Right lobe of liver (tissue), 6 donors: ENCODE results near the gene IQSEC1. TPM values are rescaled to one million over a fixed set of nuclear protein-coding genes. Genes with fewer than 3 reads are reported as not detected.

ENCODE experiments used
- ATAC-seq, 4 donors: fragments of 200-7000 bp; cut with Tn5 transposase; one replicate each; pipeline ENCODE4 v1.9.1; 2020; ENCODE audit warnings: mild to moderate bottlenecking in 4 of 4, moderate library complexity in 4 of 4
- DNase-seq, 3 donors: peaks; one replicate each; pipeline ENCODE4 v3.0.0-alpha.2; 2020
- H3K27ac ChIP-seq, 3 donors: fragments of 200-600 bp; one replicate each; pipeline ENCODE4 v1.8.0; 2022
- H3K27me3 ChIP-seq, 2 donors: fragments of 200-600 bp; one replicate each; pipeline ENCODE4 v1.8.0; 2022
- H3K36me3 ChIP-seq, 4 donors: fragments of 200-600 bp; sonication (generic) in 1 of 4; one replicate each; pipeline versions ENCODE4 v1.5.1 to v1.8.0; 2017 to 2022; ENCODE audit warnings: control low read depth in 1 of 4
- H3K4me1 ChIP-seq, 4 donors: fragments of 200-600 bp; sonication (generic) in 1 of 4; one replicate each; pipeline versions ENCODE4 v1.5.1 to v1.8.0; 2017 to 2022; ENCODE audit warnings: control low read depth in 1 of 4
- H3K4me3 ChIP-seq, 3 donors: fragments of 200-600 bp; one replicate each; pipeline ENCODE4 v1.8.0; 2022
- H3K9me3 ChIP-seq, 4 donors: fragments of 200-600 bp; sonication (generic) in 1 of 4; one replicate each; pipeline versions ENCODE4 v1.5.1 to v1.8.0; 2017 to 2022; ENCODE audit warnings: control low read depth in 1 of 4
- CTCF ChIP-seq, 4 donors: fragments of 200-600 bp in 3 of 4; fragments of 450-650 bp in 1 of 4; IDR thresholded peaks; one replicate each; pipeline versions ENCODE4 v1.5.1 to v1.8.0; 2016 to 2022; ENCODE audit warnings: antibody characterized with exemption in 4 of 4, mild to moderate bottlenecking in 2 of 4
- POLR2A ChIP-seq: fragments of 450-650 bp; IDR thresholded peaks from one replicate; pipeline ENCODE4 v1.6.1; 2017; ENCODE audit warnings: antibody characterized with exemption, mild to moderate bottlenecking
- WGBS: methylation state at CpG from one replicate; pipeline ENCODE4 v1.1.6; 2018; ENCODE audit warnings: low coverage, low lambda C conversion rate; ENCODE audit not compliant: insufficient coverage; ENCODE audit errors: missing lambda C conversion rate; 5-methylcytosine and 5-hydroxymethylcytosine counted together
- intact Hi-C, 2 donors: fragments of 100-400 bp; cut with DNase I; formaldehyde crosslinking; loops; one replicate each; pipeline versions ENCODE4 v1.11.2 to v1.14.1; 2022
- total RNA-seq, 6 experiments: library from RNA; depleted of rRNA in 2 of 6; stranded (reverse); fragments of >200 nt in 2 of 6; fragmentation: NEBNext Ultra II Directional in 3 of 6; extraction: Animal tissue kit (Norgen Biotek cat#: 25700) in 3 of 6; gene quantifications; one replicate each; pipeline versions ENCODE4 v1.1.0 to v1.2.4, GENCODE V29; 2016 to 2023
- donor health status: DM: no; HTN: yes; CAD: no.
- donor health status: DM: no; HTN: no; CAD: no.
- donor health status: DM: no; HTN: no; CAD: no.
- donor health status: DM: no; HTN: yes; CAD: no.
- donor health status: DM: no; HTN: yes; CAD: no.

The IQSEC1 gene
- total RNA-seq, 6 experiments from 2014 or later: 32.1 to 61.3 (median 48.9) TPM

- DNase-seq (no peak), ATAC-seq (no peak)
- H3K27me3 ChIP-seq: no peaks in the 10 kb centered on the region
- no peaks in the 10 kb centered on the region for H3K4me1 ChIP-seq
- H3K4me3 ChIP-seq: no peak overlapping the region
- intact Hi-C loops: no loop called here
- no peak for TF ChIP-seq CTCF (IDR thresholded peaks at IDR 0.05)
- no peak for TF ChIP-seq POLR2A
- no CpG with 5 or more reads among the region's 6 CpGs for WGBS
- no peaks in the 10 kb centered on the region for H3K36me3 ChIP-seq
- H3K9me3 ChIP-seq: no peaks in the 10 kb centered on the region
- no peak overlapping the region for H3K27ac ChIP-seq
Measured at GRCh38 chr3:13057282-13058040, 15.8 kb downstream of the IQSEC1 start.

GRCh38 chr3:13055634-13056033 is 17.6 kb downstream of the IQSEC1 start:
- Histone ChIP-seq H3K27me3 (no peaks in the 10 kb centered on the region), H3K4me1 (no peaks in the 10 kb centered on the region), H3K4me3 (no peak overlapping the region), H3K36me3 (no peaks in the 10 kb centered on the region), H3K9me3 (no peaks in the 10 kb centered on the region), H3K27ac (no peak overlapping the region)
- intact Hi-C loops: no loop called here
- TF ChIP-seq CTCF (IDR thresholded peaks at IDR 0.05): no peak
- no peak for TF ChIP-seq POLR2A
- DNase-seq (no peak), ATAC-seq (no peak)
- WGBS: 100% methylated on average over 2 of the region's 7 CpGs

- no peak for TF ChIP-seq POLR2A
- TF ChIP-seq CTCF (IDR thresholded peaks at IDR 0.05): no peak
- Histone ChIP-seq H3K27me3 (no peaks in the 10 kb centered on the region), H3K9me3 (no peaks in the 10 kb centered on the region), H3K36me3 (no peaks in the 10 kb centered on the region), H3K4me3 (no peak overlapping the region), H3K4me1 (no peaks in the 10 kb centered on the region), H3K27ac (no peak overlapping the region)
- intact Hi-C loops: no loop called here
- 100% methylated on average over 1 of the region's 31 CpGs for WGBS
- no peak for DNase-seq
- no peak for ATAC-seq
Measured at GRCh38 chr3:13054341-13055285, 18.6 kb downstream of the IQSEC1 start.

DNA sequence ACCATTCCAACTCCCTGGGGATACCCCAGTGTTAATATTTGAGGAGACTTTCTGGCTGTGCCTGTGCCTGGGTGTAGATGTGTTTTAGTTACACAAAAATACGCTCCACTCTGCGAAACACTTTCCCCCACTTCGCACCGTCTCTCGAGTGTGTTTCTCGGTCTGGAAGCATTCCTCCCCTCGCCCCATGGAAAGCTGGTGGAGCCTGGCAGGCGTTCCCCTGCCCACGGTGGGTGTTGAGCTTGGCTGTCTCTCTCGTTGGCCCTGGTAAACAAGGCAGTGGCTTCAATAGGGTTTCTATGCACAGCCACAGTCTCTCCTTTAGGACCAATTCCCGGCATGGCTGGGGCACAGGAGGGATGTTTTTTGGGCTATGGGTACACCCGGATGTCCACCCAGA is 19.3 kb downstream of the IQSEC1 start:
- no peak overlapping the region for H3K27ac ChIP-seq
- intact Hi-C loops: no loop called here
- no peak for DNase-seq
- no peaks in the 10 kb centered on the region for H3K36me3 ChIP-seq
- no peak for ATAC-seq
- TF ChIP-seq CTCF (IDR thresholded peaks at IDR 0.05) (no peak), POLR2A (no peak)
- H3K4me1 ChIP-seq: no peaks in the 10 kb centered on the region
- 91% methylated on average over 9 of the region's 12 CpGs for WGBS
- no peaks in the 10 kb centered on the region for H3K9me3 ChIP-seq
- no peaks in the 10 kb centered on the region for H3K27me3 ChIP-seq
- H3K4me3 ChIP-seq: no peak overlapping the region
